ENCODE data around the gene BABAM2.

DNA sequence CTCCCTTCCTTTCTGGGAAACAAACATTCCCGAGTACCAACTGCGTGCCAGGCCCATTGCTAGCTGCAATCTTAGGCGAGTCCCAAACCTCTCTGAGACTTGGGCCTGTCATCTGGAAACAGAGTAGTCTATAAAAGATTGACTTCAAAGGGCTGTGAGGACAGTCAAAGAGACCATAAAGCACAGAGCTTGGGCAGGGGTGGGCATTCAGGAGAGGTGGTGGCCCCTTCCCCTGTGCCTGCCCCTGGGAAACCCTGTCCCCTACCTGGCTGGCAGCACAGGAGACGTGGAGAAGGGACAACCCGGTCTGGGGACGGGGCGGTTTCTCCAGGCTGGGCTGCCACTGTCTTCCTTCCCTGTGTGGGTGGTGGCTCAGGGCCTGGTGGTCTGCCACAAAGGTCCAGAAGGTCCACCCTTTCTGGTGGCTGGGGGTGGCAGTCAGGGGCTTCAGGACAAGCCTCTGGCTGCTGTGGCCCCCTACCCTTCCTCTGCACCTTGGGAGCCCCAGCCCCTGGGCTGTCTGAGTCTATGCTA, 468.2 kb downstream of the BABAM2 start:
- no peak for TF ChIP-seq EZH2 (IDR thresholded peaks at IDR 0.05; ENCODE audit: insufficient read depth, low read length)
- TF ChIP-seq, protein P1, sequence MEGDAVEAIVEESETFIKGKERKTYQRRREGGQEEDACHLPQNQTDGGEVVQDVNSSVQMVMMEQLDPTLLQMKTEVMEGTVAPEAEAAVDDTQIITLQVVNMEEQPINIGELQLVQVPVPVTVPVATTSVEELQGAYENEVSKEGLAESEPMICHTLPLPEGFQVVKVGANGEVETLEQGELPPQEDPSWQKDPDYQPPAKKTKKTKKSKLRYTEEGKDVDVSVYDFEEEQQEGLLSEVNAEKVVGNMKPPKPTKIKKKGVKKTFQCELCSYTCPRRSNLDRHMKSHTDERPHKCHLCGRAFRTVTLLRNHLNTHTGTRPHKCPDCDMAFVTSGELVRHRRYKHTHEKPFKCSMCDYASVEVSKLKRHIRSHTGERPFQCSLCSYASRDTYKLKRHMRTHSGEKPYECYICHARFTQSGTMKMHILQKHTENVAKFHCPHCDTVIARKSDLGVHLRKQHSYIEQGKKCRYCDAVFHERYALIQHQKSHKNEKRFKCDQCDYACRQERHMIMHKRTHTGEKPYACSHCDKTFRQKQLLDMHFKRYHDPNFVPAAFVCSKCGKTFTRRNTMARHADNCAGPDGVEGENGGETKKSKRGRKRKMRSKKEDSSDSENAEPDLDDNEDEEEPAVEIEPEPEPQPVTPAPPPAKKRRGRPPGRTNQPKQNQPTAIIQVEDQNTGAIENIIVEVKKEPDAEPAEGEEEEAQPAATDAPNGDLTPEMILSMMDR (IDR thresholded peaks at IDR 0.05; ENCODE audit: insufficient read depth, low read depth, low read length), result no peak
